HepG2 (cell line): ENCODE measurements around the gene ABHD15. TPM values are rescaled to one million over a fixed set of nuclear protein-coding genes. Genes with fewer than 3 reads are reported as not detected.

Experiments
- ATAC-seq: fragments of 200-7000 bp; cut with Tn5 transposase; 3 replicates; pipeline ENCODE4 v1.9.1; 2020; ENCODE audit warnings: mild to moderate bottlenecking, moderate library complexity
- BruUV-seq: library from RNA; stranded (reverse); fragments of 400-500 nt; replicated peaks from 2 replicates; lab custom pipeline; 2021; lab: Mats Ljungman, UMichigan
- CTCF ChIA-PET: fragments of 300-600 bp; formaldehyde crosslinking; extraction: SDS; loops from one replicate; lab custom pipeline; 2021; ENCODE audit warnings: low total read pairs, inconsistent platforms, low intra/inter-chr PET ratio; lab: Yijun Ruan, JAX
- POLR2A ChIA-PET: fragments of 350-600 bp; sonication (Branson Sonifier 250); formaldehyde crosslinking; loops from one replicate; lab custom pipeline; 2020; ENCODE audit warnings: antibody characterized with exemption, inconsistent platforms; lab: Yijun Ruan, JAX
- DNase-seq: peaks from one replicate; pipeline ENCODE4 v3.0.0-alpha.2; 2015; ENCODE audit warnings: low spot score
- FAIRE-seq: peaks from 3 replicates; lab custom pipeline; 2011; peaks lifted over from hg19 to GRCh38; lab: Jason Lieb, UNC
- H2AFZ ChIP-seq: one replicate; pipeline ENCODE4 v1.6.1; 2011; ENCODE audit warnings: low read length, inconsistent platforms
- H3K27ac ChIP-seq: fragments of 300-600 bp; 3 replicates; pipeline ENCODE4 v1.8.0; 2011; ENCODE audit warnings: mixed run types, mild to moderate bottlenecking, mixed read lengths, low read length, inconsistent platforms; ENCODE audit not compliant: insufficient read depth; ENCODE audit errors: extremely low read length
- H3K27me3 ChIP-seq, 2 experiments: fragments of 200-600 bp in 1 of 2; 2 replicates in 1 of 2; 3 replicates in 1 of 2; pipeline versions ENCODE4 v1.6.0 to v1.8.0; 2011; ENCODE audit warnings: low read length in 2 of 2, mild to moderate bottlenecking in 2 of 2, moderate library complexity in 2 of 2, inconsistent platforms in 1 of 2; ENCODE audit not compliant: insufficient read depth in 2 of 2, control insufficient read depth in 1 of 2
- H3K36me3 ChIP-seq, 2 experiments: fragments of 200-600 bp in 1 of 2; replicated peaks in 1 of 2; 2 replicates in 1 of 2; 3 replicates in 1 of 2; pipeline versions ENCODE4 v1.5.1 to v1.8.0; 2011; ENCODE audit warnings: low read length in 2 of 2, inconsistent platforms in 1 of 2; ENCODE audit not compliant: insufficient read depth in 2 of 2, control insufficient read depth in 1 of 2
- H3K4me1 ChIP-seq: 2 replicates; pipeline ENCODE4 v1.5.1; 2012; ENCODE audit warnings: low read length, inconsistent platforms; ENCODE audit not compliant: insufficient read depth
- H3K4me2 ChIP-seq: 2 replicates; pipeline ENCODE4 v1.6.0; 2011; ENCODE audit warnings: low read depth, low read length, inconsistent platforms
- H3K4me3 ChIP-seq, 3 experiments: fragments of 200-600 bp in 1 of 3; sonication (generic), shearing (Covaris generic) in 1 of 3; replicated peaks in 1 of 3; 2 replicates each; pipeline ENCODE4 v1.5.1; 2011 to 2016; ENCODE audit warnings: low read length in 3 of 3, inconsistent platforms in 2 of 3, low read depth in 2 of 3, mild to moderate bottlenecking in 2 of 3, control low read depth in 1 of 3, mixed read lengths in 1 of 3; ENCODE audit not compliant: insufficient read depth in 1 of 3
- H3K79me2 ChIP-seq: one replicate; pipeline ENCODE4 v1.6.1; 2011; ENCODE audit warnings: low read length, inconsistent platforms; ENCODE audit not compliant: insufficient read depth
- H3K9ac ChIP-seq: 2 replicates; pipeline ENCODE4 v1.6.0; 2011; ENCODE audit warnings: mild to moderate bottlenecking, low read depth, low read length, inconsistent platforms; ENCODE audit not compliant: insufficient read depth
- H3K9me3 ChIP-seq: 2 replicates; pipeline ENCODE4 v1.5.1; 2012; ENCODE audit warnings: mild to moderate bottlenecking, low read length
- H4K20me1 ChIP-seq: 2 replicates; pipeline ENCODE4 v1.6.0; 2011; ENCODE audit warnings: inconsistent platforms, mild to moderate bottlenecking, low read length, moderate library complexity; ENCODE audit not compliant: insufficient read depth
- HNRNPL ChIP-seq: fragments of 200-400 bp; formaldehyde crosslinking; IDR thresholded peaks from 2 replicates; pipeline ENCODE4 v1.6.1; 2017; ENCODE audit warnings: mild to moderate bottlenecking, low read depth, low read length
- HOXA3 ChIP-seq: sonication (generic); formaldehyde crosslinking; IDR thresholded peaks from 2 replicates; pipeline ENCODE4 v1.5.0; 2020; ENCODE audit warnings: missing genetic modification reagents
- PATZ1 ChIP-seq: sonication (generic); formaldehyde crosslinking; IDR thresholded peaks from 2 replicates; pipeline ENCODE4 v1.4.0; 2020; ENCODE audit warnings: missing genetic modification reagents
- PHB2 ChIP-seq: fragments of 450-650 bp; IDR thresholded peaks from 2 replicates; pipeline ENCODE4 v1.6.1; 2018; ENCODE audit not compliant: partially characterized antibody
- RAD51 ChIP-seq: fragments of 450-650 bp; IDR thresholded peaks from 2 replicates; pipeline ENCODE4 v1.6.1; 2016; ENCODE audit warnings: borderline replicate concordance
- SNAI1 ChIP-seq: sonication (generic); formaldehyde crosslinking; IDR thresholded peaks from 2 replicates; pipeline ENCODE4 v1.5.0; 2020; ENCODE audit warnings: mild to moderate bottlenecking, missing genetic modification reagents, borderline replicate concordance
- SP140L ChIP-seq: sonication (generic); formaldehyde crosslinking; IDR thresholded peaks from 2 replicates; pipeline ENCODE4 v1.4.0; 2020; ENCODE audit warnings: missing genetic modification reagents, borderline replicate concordance
- ZBTB7B ChIP-seq: sonication (generic); formaldehyde crosslinking; IDR thresholded peaks from 2 replicates; pipeline ENCODE4 v1.4.0; 2020; ENCODE audit warnings: missing genetic modification reagents
- ZNF281 ChIP-seq: sonication (generic); formaldehyde crosslinking; IDR thresholded peaks from 2 replicates; pipeline ENCODE4 v1.4.0; 2020; ENCODE audit warnings: missing genetic modification reagents, borderline replicate concordance
- ZNF30 ChIP-seq: sonication (generic); formaldehyde crosslinking; IDR thresholded peaks from 2 replicates; pipeline ENCODE4 v1.5.0; 2020; ENCODE audit warnings: mild to moderate bottlenecking, missing genetic modification reagents
- ZNF607 ChIP-seq: sonication (generic); formaldehyde crosslinking; IDR thresholded peaks from 2 replicates; pipeline ENCODE4 v1.5.1; 2020; ENCODE audit warnings: missing genetic modification reagents, mild to moderate bottlenecking, borderline replicate concordance
- ZNF761 ChIP-seq: sonication (generic); formaldehyde crosslinking; conservative IDR thresholded peaks from 2 replicates; pipeline ENCODE4 v1.4.0; 2020; ENCODE audit warnings: mild to moderate bottlenecking, missing genetic modification reagents
- ZSCAN9 ChIP-seq: IDR thresholded peaks from 2 replicates; pipeline ENCODE4 v1.6.1; 2016; ENCODE audit warnings: borderline replicate concordance
- WGBS: methylation state at CpG from one replicate; pipeline ENCODE4 v1.1.6; 2017; ENCODE audit warnings: low lambda C conversion rate; 5-methylcytosine and 5-hydroxymethylcytosine counted together
- in situ Hi-C: cut with HindIII; loops from 2 replicates; pipeline ENCODE4 v1.10.0; 2017; ENCODE audit warnings: low pct_unique_long_range_greater_than_20kb; ENCODE audit not compliant: extremely low pct_ligation_motif_present
- intact Hi-C: fragments of 100-400 bp; cut with micrococcal nuclease; formaldehyde crosslinking; loops from one replicate; pipeline ENCODE4 v1.10.0; 2022; ENCODE audit not compliant: unreplicated experiment
- polyA plus RNA-seq, 8 experiments: library from polyadenylated mRNA; depleted of rRNA in 3 of 8; stranded (reverse) in 7 of 8; unstranded in 1 of 8; fragments of >200 nt; fragmentation: Illumina TruSeq in 4 of 8; extraction: Trizol in 4 of 8; gene quantifications; 2 replicates each; pipeline versions ENCODE4 v1.2.1 to v1.2.3, GENCODE V29; 2011 to 2016; ENCODE audit warnings: low read depth in 4 of 8, missing spikeins in 1 of 8, mixed read lengths in 1 of 8; ENCODE audit not compliant: insufficient read depth in 1 of 8
- total RNA-seq, 5 experiments: library from RNA; depleted of rRNA; stranded (reverse); fragments of >200 nt; fragmentation: Illumina TruSeq; extraction: Trizol; gene quantifications; 2 replicates each; pipeline ENCODE4 v1.2.3, GENCODE V29; 2016; ENCODE audit warnings: low read depth in 1 of 5

The ABHD15 gene
- total and polyA plus RNA-seq, 2 of the 13 experiments (the other 11 are each of a cell fraction or from before 2014, with no cell fraction given): 2.4 to 7.7 TPM

GRCh38 chr17:29584452-29585079 lies 17.7 kb upstream of the ABHD15 start:
- no peak for ATAC-seq
- Histone ChIP-seq H3K27me3 (no peaks in the 10 kb centered on the region), H3K4me3 (no peak overlapping the region), H4K20me1 (peaks cover 14% of the 10 kb centered on the region; the same call in 1 of the 2 replicates), H3K36me3 (peaks cover 1 to 3% of the 10 kb centered on the region in 2 experiments; a peak in 4 of 5 replicates), H3K4me1 (peaks cover 31% of the 10 kb centered on the region), H3K4me2 (no peak overlapping the region), H3K27ac (no peak overlapping the region), H2AFZ (no peak overlapping the region), H3K9ac (no peak overlapping the region), H3K79me2 (peaks cover 23% of the 10 kb centered on the region), H3K9me3 (no peaks in the 10 kb centered on the region)
- intact Hi-C loops (no loop called here), in situ Hi-C loops (loop anchor here (5.0 kb wide), 1 partner anchor 33 kb away; no protein-coding TSS in a partner anchor)
- POLR2A ChIA-PET: no interaction called here
- no TSS peak for BruUV-seq
- DNase-seq: no peak
- no peak for FAIRE-seq
- CTCF ChIA-PET: no interaction called here
- 79% methylated on average over 8 of the region's 12 CpGs for WGBS
- TF ChIP-seq ZNF281 (CRISPR knock-in tag): peak; percentile 78
- no peak for TF ChIP-seq PHB2
- 0 out of 2 replicates have a peak, but pooled peaks have one; percentile 29 for TF ChIP-seq HNRNPL
- TF ChIP-seq ZNF607 (CRISPR knock-in tag): no peak
- TF ChIP-seq RAD51: no peak
- TF ChIP-seq ZNF761 (CRISPR knock-in tag): no peak
- peak; percentile 34; the same call in 1 of the 2 replicates for TF ChIP-seq PATZ1 (CRISPR knock-in tag)
- TF ChIP-seq HOXA3: no peak
- no peak for TF ChIP-seq ZBTB7B (CRISPR knock-in tag)
- TF ChIP-seq ZSCAN9 (CRISPR knock-in tag): no peak
- TF ChIP-seq SNAI1 (CRISPR knock-in tag): no peak
- TF ChIP-seq ZNF30 (CRISPR knock-in tag): no peak
- no peak for TF ChIP-seq SP140L (CRISPR knock-in tag)
